Measurements from ENCODE around the gene ZBTB5.
A peak's percentile ranks its signal among the peaks of the same experiment; 100 is the strongest.

The ZBTB5 gene

DNA sequence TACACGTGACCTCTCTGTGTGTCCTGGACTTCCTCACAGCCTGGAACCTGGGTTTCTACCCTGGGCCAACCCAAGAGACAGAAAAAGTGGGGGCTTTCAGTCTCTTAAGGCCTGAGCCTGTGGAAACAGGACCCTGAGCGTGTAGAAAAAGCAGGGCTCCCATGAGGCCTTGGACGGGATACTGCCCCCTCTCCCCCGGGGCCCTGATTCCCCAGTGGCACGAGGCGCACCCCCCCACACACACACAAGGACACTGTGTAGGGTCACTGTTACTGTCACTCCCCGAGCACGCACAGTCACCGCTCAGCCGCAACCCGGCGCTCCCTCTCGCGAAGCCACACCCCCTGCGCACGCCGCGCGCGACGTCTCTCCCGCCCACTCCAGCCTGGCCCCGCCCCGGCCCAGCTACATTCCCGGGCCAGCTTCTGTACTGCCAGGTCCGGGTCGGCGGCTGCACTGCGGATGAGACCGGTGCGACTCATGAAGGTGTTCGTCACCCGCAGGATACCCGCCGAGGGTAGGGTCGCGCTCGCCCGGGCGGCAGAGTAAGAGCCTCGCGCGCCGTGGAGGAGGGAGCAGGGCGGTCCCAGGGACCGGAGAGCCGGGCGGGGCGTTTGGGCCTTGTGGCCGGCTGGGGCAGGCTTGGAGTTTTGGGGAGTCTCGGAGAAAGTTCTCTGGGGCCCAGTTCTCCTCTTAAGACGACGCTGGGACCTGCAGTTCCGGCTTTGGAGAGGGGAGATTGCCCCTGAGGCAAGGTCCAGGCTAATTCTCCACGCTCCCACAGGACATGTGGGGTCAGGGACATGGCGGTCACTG, 42.8 kb downstream of the ZBTB5 start, which contains the start of gene GRHPR:
Gene GRHPR, plus strand, starts transcription at position 408 of the 816 bp plus-strand sequence. Its CDS starts 55 bp downstream, at position 463.
- DNase-seq: peak; percentile 72 to 86 (median 80)

DNA sequence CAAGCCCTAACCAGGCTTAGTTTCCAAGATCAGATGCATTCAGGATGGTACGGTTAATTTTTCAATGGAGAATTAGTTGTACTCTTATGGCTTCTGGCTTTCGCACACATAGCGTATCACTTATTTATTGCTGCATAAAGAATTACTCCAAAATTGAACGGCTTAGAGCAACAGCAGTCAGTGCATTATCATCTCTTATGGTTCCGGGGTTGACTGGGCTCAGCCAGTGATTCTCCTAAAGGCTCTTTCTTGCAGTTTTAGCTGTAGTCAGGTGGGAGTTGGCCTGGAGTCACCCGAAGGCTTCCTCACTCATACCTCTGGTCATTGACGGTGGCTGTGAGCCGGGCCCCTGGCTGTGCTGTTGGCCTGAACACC, 43.3 kb downstream of the ZBTB5 start:
- no peak for DNase-seq

DNA sequence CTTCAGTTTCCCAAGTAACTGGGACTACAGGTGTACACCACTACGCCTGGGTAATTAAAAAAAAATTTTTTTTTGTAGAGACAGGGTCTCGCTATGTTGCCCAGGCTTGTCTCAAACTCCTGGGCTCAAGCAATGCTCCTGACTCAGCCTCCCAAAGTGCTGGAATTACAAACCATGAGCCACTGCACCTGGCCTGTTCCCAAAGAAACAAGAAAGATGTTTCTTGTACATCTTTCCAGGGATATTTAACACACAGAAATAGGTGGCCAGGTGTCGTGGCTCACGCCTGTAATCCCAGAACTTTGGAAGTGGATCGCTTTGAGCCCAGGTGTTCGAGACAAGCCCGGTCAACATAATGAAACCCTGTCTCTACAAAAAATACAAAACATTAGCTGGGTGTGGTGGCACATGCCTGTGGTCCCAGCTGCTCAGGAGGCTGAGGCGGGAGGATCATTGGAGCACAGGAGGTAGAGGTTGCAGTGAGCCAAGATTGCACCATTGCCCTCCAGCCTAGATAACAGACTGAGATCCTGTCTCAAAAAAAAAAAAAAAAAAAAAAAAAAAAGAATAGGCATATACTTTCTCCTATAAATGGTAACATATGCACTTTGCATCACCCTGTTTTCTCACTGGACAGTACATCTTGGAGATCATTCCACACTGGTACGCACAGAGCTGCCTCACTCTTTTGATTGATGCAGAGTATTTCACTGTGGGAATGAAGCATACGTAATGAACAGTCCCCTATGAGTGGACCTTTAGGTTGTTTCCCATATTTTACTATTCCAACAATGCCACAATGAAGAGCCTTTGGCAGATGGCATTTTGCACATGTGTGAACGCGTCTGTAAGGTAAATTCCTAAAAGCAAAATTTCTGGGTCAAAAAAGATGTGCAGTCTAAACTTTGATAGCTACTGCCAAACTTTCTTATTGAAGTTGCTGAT, 44.7 kb downstream of the ZBTB5 start:
- DNase-seq: no peak

DNA sequence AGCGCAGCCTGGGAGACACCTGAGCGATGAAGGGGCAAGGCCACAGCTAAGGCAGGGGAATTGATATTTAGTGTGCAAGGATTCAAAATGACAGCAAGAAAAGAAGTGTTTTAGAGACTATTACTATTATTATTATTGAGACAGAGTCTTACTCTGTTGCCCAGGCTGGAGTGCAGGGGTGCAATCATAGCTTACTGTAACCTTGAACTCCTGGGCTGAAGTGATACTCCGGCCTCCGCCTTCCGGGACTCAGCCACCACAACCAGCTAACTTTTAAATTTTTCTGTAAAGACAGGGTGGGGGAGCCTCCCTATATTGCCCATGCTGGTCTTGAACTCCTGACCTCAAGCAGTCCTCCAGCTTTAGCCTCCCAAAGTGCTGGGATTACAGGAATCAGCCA, 46.0 kb downstream of the ZBTB5 start:
- DNase-seq: no peak

DNA sequence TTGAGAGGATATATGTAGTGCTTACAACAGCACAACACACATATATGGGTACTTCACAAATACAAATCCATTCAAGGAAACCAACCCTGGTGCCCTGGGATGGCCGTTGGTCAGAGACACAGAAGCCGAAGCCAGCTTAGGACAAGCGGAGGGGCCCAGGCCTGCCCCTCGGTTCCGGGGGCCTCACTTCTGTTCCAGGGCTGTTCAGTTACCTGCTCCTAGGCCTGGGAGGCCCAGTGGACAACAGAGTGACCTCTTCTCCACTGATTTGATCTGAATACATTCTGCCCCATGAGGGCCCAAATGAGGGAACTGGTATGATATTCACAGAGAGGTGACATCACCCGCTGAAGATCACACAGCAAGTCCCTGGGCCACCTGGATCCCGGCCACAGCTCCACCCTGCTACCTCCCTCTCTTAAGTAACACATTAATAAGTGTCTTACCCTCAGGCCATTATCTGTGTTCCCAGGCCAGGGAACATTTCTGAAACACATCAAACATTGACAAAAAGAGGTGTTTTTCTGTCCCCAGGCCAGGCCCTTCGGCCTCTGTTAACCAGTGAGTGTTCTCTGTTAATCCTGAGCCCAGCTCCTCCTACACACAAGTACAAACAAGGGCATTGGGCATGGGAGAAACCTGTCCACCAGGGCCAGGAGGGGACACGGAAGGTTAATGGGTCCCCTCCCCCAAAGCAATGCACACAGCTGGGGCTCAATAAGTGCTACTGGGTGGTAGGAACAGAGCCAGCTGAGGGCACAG, 47.2 kb downstream of the ZBTB5 start:
- DNase-seq: no peak

DNA sequence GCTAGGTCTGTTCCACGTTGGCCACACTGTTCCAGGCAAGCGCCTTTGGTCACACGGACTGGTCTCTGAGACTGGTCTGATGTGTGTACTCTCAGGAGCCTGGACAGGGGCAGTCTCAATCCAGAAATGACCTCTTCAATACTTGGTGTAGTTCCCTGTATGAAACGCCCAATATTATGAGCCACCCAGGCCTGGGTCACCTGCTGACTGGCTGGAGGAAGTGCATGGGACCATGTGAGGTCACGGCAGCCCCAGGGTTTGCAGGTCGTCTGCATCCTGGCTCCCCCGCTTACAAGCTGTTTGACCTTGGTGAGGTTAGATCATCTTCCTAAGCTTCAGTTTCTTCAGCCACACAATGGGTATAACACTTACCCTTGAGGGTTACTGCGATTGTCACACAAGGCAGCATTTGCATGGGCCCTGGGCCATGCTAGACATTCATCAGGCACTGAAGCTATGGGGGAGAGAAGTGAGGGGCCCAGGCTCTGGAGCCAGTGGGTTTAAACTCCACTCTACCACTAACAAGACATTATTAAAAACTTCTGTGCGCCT, 47.9 kb downstream of the ZBTB5 start:
- no peak for DNase-seq

DNA sequence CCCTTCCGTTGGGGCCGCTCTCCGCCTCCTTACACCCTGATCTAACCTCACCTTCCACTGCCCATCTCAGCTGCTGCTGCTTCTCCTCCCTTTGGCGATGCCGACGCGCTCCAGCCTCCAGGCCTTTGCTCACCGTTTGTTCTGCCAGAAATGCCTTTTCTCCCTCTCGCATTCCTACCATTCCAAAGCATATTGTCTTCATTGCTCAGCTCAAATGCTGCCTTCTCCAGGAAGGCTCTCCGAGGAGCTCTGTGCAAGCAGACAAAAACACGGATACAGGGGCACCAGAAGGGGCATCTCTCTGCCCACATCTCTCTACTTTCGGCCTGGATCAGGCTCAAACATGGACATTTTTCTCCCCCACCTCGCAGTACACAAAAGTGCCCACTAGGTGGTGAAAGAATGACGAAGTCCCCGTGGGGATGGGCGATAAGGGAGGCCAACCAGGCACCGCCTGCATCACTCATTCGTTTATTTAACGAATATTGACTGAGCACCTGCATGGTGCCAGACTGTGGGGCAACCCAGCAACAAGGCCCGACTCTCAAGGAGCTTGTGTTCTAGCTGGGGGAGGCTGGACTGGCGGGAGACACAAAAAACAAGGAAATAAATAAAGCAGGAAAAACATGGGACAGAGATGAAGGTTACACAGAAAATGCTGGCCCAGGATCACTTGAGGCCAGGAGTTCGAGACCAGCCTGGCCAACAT, 50.1 kb downstream of the ZBTB5 start:
- peak; percentile 43 to 79 (median 58) for DNase-seq

DNA sequence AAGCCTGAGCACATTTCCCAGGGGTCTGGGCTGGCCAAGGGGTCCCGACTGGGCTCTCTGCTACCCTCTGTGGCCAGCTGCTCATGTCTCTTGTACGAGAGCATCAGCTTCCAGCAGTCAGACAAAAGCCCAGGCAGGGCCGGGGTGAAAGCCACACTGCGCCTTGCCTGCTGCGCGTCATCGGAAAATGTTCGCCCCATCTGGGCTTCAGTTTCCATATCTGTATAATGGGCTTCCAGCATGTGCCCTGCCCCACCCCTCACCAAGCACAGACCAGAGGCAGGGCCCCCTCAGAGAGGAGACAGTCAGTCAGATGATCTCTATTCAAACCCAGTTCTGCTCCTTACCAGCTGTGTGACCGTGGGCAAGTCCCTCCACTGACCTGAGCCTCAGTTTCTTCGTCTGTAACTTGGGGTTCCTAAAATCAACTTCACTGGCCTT, 50.7 kb downstream of the ZBTB5 start:
- no peak for DNase-seq

DNA sequence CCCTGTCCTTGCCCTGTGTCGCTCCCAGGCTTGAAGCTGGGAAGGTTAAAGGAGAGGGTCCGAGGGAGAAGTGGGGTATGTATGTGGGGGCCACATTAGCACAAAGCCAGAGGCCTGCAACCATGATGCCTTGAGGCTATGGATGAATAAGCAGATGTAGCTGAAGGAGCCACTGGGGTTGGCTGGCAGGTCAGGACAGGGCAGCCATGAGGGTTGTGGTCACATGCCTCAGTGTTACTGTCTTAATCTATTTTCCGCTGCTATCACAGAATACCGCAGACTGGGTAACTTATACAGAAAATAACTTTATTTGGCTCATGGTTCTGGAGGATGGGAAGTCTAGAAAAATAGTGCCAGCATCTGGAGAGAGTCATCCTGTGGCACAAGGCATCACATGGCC, 51.9 kb downstream of the ZBTB5 start:
- no peak for DNase-seq

DNA sequence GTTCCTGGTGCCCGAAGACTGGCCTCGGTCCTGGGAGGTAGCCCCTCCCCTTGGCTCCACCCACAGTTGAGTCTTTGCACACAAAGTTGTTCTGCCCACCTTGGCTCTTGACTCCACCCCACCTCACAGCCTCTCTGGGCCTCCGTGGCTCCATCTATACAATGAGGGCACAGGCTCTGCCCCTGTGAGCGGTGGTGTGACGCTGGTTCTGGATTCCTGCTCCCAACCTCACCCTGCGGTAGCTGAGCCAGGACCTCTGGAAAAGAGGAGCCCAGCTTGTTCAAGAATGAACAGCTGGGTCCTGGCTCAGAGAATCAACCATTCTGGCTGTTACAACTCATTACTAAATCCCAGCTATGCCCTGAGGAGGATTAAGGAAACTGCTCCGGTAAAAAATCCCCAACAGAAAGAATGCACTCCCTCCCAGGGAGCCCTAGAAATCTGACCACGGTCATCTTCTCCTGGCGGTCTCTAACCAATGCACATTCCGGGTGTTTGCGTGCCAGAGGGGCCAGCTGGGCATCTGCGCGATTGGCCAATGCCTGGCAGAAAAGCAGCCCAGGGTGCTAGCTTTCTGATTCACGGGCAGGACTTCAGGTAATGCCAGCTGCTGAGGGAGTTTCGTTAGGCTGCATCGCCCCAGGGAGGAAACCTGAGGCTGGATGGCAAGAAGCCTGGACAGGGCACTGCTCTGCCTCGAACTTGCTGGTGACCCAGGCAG, 52.7 kb downstream of the ZBTB5 start:
- DNase-seq: no peak

DNA sequence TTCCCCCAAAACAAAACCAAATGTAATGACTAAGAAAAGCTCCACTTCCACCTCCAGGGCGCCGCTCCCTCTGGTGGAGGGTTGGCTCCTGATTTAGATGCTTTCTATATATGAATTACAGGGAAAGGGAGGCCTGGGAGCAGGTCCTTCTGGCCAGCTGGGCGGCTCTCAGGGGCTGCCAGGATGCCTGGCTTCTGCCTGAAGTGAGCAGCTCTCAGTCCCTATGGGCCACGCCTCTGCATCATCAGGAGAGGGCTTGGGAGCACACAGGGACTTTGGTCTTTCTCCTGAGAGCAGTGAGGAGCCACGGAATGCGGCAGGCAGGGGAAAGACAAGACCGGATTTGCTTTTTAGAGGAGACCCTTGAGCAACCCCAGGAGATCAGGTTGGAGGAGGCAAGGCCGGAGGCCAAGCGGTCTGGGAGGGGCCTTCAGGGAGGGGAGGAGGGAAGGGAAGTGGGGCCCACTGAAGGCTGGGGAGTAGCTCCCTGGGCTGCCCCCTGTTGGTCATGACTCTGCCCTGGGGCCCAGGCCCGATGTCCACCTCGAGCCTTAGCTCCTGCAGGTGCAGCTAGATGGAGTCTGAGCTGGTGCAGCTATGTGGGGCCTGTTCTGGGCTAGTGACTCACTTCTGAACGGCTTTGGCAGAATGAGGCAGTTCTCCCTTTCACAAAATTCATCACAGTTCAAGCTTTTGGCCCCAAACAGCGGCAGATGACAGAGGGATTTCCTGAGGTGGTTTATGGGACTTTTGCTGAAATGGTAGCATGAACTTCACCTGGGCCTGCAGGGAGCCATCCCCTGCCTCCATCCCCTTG, 54.1 kb downstream of the ZBTB5 start:
- DNase-seq: no peak

DNA sequence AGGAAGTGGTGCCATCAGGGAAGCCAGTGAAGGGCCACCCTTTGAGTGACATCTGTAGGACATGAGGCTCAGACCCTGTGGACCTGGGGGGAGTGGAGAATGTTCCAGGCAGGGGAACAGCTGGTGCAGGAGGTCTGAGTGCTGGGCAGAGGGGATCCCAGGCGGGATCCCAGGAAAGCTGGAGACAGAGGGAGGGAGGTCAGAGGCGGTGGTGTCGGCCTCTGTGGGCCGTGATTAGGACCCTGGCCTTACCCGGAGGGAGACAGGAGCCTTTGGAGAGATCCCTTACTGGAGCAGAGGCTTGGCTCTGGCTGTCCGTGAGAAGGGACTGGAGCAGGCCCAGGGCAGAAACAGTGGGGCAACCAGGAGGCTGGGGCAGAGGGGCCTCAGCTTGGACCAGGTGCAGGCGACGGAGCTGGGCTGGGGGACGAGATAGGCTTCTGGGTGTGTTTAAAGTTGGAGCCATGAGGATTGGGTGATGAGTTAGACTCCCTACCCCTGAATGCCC, 54.8 kb downstream of the ZBTB5 start:
- no peak for DNase-seq

DNA sequence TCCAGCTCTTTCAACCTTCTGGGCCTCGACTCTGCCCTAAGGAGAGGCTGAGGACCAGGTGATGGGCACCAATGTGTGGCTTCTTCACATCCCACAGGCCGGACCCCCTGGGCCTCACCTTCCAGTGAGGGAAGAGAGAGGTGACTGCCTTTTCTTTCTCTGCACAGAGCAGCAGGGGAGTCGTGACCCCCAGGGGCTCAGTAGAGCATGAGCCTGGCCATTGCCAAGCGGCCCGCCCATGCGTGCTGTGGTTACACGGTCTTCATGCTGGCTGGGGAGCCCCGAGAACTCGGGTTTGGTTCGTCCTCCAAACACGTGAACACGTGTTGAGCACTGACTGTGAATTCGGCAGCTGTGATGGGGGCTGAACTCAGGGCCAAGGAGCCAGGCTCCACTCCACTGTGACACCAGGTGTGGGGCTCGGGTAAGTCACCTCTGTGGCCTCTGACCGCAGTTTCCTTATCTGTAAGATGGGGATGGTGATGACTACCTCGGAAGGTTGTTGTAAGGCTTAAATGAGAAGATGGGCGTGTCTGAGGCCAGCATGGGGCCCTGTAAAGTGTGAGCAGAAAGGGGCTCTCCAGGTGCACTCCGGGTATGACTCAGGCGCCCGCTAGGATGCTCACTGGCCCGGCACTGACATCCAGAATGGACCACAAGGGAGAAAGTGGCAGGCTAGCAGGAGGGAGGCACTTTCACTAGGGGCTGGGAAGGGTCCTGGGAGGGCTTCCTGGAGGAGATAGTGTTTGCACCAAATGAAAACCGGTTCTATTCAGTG, 56.1 kb downstream of the ZBTB5 start:
- no peak for DNase-seq

DNA sequence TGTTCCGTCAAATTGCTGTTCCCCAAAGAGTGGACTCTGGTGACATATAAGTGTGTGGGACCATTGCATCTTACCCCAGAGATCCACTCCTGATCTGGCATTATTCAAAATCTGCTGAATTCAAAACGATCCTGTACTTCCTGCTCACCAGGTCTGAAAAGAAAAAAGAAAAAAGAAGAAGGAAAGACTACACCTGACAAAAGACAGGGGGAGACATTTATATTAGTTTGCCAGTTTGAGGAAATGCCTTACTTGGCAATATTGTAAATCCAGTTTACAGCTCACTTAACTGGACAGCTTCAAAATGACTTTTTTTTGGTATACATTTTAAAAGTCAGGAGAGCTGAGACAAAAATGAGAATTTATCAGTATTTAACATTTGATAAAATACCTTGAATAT, 57.8 kb downstream of the ZBTB5 start:
- DNase-seq: no peak

DNA sequence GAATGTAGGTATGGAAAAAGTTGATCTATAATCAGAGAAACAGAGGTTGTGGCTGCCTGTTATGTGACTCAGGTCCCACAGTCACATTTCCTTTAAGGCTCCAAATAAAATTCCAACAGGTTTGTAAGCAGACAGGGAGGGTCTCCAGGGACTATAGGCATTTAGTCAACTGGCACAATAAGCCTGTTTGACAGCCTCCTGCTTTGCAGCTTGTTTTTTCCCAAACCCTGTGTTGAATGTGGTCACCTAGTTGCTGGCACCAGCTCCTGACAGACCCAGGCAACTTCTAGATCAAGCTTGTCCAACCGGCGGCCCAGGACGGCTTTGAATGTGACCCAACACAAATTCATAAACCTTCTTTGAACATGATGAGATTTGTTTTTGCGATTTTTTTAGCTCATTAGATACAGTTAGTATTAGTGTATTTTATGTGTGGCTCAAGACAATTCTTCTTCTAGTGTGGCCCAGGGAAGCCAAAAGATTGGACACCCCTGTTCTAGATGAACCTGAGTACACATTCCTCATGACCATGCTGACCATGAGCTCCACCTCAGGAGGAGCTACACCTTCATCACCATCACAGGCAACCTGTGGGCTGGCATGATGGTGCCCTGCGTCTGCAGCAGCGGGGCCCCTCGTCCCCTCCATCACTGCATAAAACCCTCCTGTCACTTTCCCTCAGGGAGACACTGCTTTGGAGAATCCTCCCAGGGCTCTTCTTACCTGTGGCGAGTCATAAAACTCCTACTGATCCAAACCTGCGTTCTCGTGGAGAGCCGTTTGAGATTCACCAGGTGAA, 58.4 kb downstream of the ZBTB5 start:
- no peak for DNase-seq

DNA sequence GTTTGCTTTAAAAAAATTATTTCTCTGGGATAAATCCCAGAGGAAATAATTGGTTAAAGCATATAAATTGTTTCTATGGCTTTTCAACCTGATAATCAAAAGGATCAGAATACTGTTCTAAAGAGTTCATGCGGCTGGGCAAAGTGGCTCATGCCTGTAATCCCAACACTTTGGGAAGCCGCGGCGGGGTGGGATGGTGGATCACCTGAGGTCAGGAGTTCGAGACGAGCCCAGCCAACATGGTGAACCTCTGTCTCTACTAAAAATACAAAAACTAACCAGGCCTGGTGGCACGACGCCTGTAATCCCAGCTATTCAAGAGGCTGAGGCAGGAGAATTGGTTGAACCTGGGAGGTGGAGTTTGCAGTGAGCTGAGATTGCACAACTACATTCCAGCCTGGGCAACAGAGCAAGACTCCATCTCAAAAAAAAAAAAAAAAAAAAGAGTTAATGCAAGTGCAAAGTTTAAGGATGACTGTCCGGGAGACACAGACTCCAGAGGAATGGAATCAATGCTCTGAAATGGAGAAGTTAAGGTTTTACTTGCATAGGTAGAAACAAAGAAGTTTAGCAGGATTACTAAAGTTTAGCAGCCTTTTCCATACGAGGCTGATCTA, 59.4 kb downstream of the ZBTB5 start:
- no peak for DNase-seq

DNA sequence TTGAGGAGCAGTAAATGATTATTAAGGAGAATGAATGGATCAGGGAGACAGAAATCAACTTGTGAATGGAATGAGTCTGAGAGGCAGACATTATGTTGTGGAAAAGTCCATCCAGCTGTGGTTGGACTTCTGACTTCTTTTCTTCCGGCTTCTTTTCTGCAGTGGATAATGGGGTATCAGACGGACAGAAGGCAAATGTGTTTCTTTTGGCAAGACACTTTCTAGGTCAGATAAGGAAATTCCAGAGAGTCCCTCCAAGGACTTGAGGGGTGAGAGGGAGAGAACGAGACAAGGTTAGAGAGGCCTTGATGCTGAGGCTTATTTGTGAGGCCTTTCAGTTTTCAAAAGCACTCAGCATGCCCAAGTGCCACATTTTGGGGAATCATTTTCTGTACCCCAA, 59.9 kb downstream of the ZBTB5 start:
- DNase-seq: no peak

DNA sequence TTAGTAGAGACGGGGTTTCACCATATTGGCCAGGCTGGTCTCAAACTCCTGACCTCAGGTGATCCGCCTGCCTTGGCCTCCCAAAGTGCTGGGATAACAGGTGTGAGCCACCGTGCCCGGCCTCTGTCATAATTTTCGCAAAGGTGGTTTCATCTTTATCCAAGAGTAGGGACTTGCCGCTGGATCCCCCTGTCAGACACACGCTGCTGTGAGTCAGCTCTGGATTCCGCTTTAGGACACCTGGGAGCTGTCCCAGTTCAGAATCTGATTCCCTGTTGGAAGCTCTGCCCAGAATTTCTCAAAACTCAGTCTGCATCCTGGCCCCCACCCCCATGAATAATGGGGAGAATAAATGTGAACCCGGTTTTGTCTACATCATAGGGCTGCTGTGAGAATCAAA, 60.7 kb downstream of the ZBTB5 start:
- DNase-seq: no peak
